CD4-positive, CD25-positive, alpha-beta regulatory T cell (primary cell): Measurements from ENCODE around the gene SAMHD1. TPM values are rescaled to one million over a fixed set of nuclear protein-coding genes. Genes with fewer than 3 reads are reported as not detected.
A peak's percentile ranks its signal among the peaks of the same experiment; 100 is the strongest.
"Not testable (repeated sequence)": the region's sequence is repeated elsewhere in the genome, so short reads cannot be mapped to it uniquely, and the experiment has no call there.

ENCODE experiments used
- ATAC-seq, 2 donors: fragments of 150-1000 bp; cut with Tn5 transposase; one replicate each; pipeline ENCODE4 v1.10.0; 2021; ENCODE audit warnings: low read depth in 2 of 2, moderate number of reproducible peaks in 2 of 2, moderate library complexity in 1 of 2
- DNase-seq, 3 donors: peaks; one replicate each; pipeline versions ENCODE4 v3.0.0 to v3.0.0-alpha.2; 2012 to 2022; ENCODE audit warnings: mixed read lengths in 1 of 3
- H3K27ac ChIP-seq: one replicate; pipeline ENCODE4 v1.7.0; 2013; ENCODE audit warnings: mild to moderate bottlenecking, low read length; ENCODE audit not compliant: insufficient read depth, poor library complexity, severe bottlenecking
- H3K27me3 ChIP-seq: one replicate; pipeline ENCODE4 v1.7.0; 2013; ENCODE audit warnings: low read length; ENCODE audit not compliant: control insufficient read depth, insufficient read depth
- H3K36me3 ChIP-seq: one replicate; pipeline ENCODE4 v1.7.0; 2013; ENCODE audit warnings: mild to moderate bottlenecking, low read length, moderate library complexity; ENCODE audit not compliant: control insufficient read depth, insufficient read depth
- H3K4me1 ChIP-seq: 2 replicates; pipeline ENCODE4 v1.7.0; 2013; ENCODE audit warnings: mild to moderate bottlenecking, low read length; ENCODE audit not compliant: insufficient read depth, control insufficient read depth, poor library complexity, severe bottlenecking
- H3K4me3 ChIP-seq: one replicate; pipeline ENCODE4 v1.7.0; 2013; ENCODE audit warnings: low read depth, mild to moderate bottlenecking, low read length, moderate library complexity
- H3K9me3 ChIP-seq, 2 experiments: 1 replicate in 1 of 2; 2 replicates in 1 of 2; pipeline ENCODE4 v1.7.0; 2013; ENCODE audit warnings: low read length in 2 of 2, mild to moderate bottlenecking in 1 of 2, moderate library complexity in 1 of 2; ENCODE audit not compliant: control insufficient read depth in 2 of 2
- H3K27ac Mint-ChIP-seq, 3 donors: one replicate each; pipeline ENCODE4 v1.8.0; 2020 to 2022; ENCODE audit warnings: mild to moderate bottlenecking in 3 of 3, mixed read lengths in 3 of 3, moderate library complexity in 2 of 3
- H3K27me3 Mint-ChIP-seq: one replicate; pipeline ENCODE4 v1.8.0; 2022; ENCODE audit warnings: mild to moderate bottlenecking, mixed read lengths
- H3K36me3 Mint-ChIP-seq: one replicate; pipeline ENCODE4 v1.8.0; 2020; ENCODE audit warnings: mixed read lengths
- H3K4me1 Mint-ChIP-seq, 4 donors: one replicate each; pipeline ENCODE4 v1.8.0; 2020 to 2022; ENCODE audit warnings: mixed read lengths in 4 of 4, mild to moderate bottlenecking in 1 of 4
- H3K4me3 Mint-ChIP-seq, 4 donors: one replicate each; pipeline ENCODE4 v1.8.0; 2020 to 2022; ENCODE audit warnings: mild to moderate bottlenecking in 4 of 4, mixed read lengths in 4 of 4, moderate library complexity in 3 of 4
- H3K9me3 Mint-ChIP-seq, 7 donors: one replicate each; pipeline ENCODE4 v1.8.0; 2020 to 2022; ENCODE audit warnings: mixed read lengths in 7 of 7, mild to moderate bottlenecking in 3 of 7, moderate library complexity in 2 of 7
- polyA plus RNA-seq, 4 donors: library from polyadenylated mRNA; unstranded; fragments of 300-500 nt; fragmentation: Illumina TruSeq; gene quantifications; one replicate each; pipeline ENCODE4 v1.2.3, GENCODE V29; 2021
- total RNA-seq: library from RNA; stranded (reverse); gene quantifications from one replicate; pipeline ENCODE4 v1.2.3, GENCODE V29; 2022

The SAMHD1 gene
- total and polyA plus RNA-seq, 5 donors from 2014 or later = 327 to 723 (median 416) TPM

DNA sequence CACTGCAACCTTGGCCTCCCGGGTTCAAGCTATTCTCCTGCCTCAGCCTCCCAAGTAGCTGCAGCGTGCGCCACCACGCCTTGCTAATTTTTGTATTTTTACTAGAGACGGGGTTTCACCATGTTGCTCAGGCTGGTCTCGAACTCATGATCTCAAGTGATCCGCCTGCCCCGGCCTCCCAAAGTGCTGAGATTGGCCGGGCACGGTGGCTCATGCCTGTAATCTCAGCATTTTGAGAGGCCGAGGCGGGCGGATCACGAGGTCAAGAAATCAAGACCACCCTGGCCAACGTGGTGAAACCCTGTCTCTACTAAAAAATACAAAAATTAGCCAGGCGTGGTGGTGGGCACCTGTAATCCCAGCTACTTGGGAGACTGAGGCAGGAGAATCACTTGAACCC lies 17.9 kb downstream of the SAMHD1 start:
- not testable (repeated sequence) for H3K9me3 ChIP-seq, DNase-seq, H3K9me3 Mint-ChIP-seq, H3K4me3 ChIP-seq, H3K27me3 Mint-ChIP-seq, H3K27me3 ChIP-seq, ATAC-seq, H3K4me3 Mint-ChIP-seq
- Histone ChIP-seq H3K36me3 (peaks cover 90% of the 10 kb centered on the region), H3K27ac (peak overlapping the region; percentile 57), H3K4me1 (peaks cover 69% of the 10 kb centered on the region)
- Mint-ChIP-seq H3K4me1 (peaks cover 14 to 87% (median 48%) of the 10 kb centered on the region in 4 donors), H3K27ac (peak overlapping the region in 1 of 3 donors; percentile 96), H3K36me3 (peaks cover 63% of the 10 kb centered on the region)

DNA sequence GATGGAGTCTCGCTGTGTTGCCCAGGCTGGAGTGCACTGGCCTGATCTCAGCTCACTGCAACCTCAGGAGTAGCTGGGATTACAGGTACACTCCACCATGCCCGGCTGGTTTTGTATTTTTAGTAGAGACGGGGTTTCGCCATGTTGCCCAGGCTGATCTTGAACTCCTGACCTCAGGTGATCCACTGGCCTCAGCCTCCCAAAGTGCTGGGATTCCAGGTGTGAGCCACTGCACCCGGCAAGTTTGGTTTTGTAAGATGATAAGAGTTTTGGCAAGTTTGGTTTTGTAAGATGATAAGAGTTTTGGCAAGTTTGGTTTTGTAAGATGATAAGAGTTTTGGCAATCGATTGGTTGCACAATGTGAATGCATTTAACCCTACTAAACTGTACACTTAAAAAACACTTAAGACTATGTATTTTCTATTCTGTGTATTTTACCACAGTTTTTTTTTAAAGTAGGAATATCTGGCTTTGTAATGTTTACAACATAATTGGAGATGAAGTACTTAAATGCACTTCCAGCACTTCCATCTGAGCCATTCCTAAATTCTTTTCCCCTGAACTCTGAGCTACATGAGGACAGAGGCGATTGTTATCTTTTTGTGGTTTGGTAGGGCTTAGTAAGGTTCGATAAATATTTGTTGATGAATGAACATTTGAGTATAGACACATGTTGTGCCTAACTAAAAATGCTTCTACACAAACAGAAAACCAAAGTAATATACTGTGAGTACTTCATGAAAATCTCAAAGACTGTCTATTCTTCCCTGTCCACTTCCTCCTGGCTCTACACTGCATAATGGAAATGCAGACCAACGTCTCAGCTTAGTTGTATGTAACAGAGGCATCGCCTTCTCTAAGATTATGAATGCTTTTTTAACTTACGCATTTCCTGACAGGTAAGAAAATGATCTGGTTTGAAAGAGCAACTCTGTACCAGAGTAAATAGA lies 18.8 kb downstream of the SAMHD1 start:
- Histone ChIP-seq H3K36me3 (peaks cover 87% of the 10 kb centered on the region), H3K27ac (peak overlapping the region; percentile 57), H3K4me3 (peak overlapping the region; percentile 23), H3K27me3 (no peaks in the 10 kb centered on the region), H3K9me3 (no peaks in the 10 kb centered on the region), H3K4me1 (peaks cover 61% of the 10 kb centered on the region)
- H3K4me1 Mint-ChIP-seq = peaks cover 14 to 87% (median 47%) of the 10 kb centered on the region in 4 donors
- H3K9me3 Mint-ChIP-seq = no peaks in the 10 kb centered on the region
- H3K27ac Mint-ChIP-seq = peak overlapping the region; percentile 86 to 96 (median 95)
- DNase-seq (no peak), ATAC-seq (no peak)
- H3K36me3 Mint-ChIP-seq = peaks cover 64% of the 10 kb centered on the region
- peak overlapping the region; percentile 33 to 85 (median 65) for H3K4me3 Mint-ChIP-seq
- no peaks in the 10 kb centered on the region for H3K27me3 Mint-ChIP-seq

DNA sequence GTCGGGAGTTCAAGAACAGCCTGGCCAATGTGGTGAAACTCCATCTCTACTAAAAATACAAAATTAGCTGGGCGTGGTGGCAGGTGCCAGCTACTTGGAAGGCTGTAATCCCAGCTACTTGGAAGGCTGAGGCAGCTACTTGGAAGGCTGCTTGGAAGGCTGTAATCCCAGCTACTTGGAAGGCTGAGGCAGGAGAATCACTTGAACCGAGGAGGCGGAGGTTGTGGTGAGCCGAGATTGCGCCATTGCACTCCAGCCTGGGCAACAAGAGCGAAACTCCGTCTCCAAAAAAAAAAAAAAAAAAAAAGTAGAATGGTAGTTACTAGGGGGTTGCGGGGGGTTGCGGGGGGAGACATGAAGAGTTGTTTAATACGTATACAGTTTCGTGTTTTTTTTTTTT lies 19.4 kb downstream of the SAMHD1 start:
- H3K27me3 ChIP-seq, ATAC-seq, H3K9me3 ChIP-seq, H3K27me3 Mint-ChIP-seq, H3K9me3 Mint-ChIP-seq, DNase-seq, H3K4me3 ChIP-seq: not testable (repeated sequence)
- H3K4me1 ChIP-seq = peaks cover 54% of the 10 kb centered on the region
- peaks cover 10 to 83% (median 41%) of the 10 kb centered on the region in 4 donors for H3K4me1 Mint-ChIP-seq
- peak overlapping the region; percentile 86 to 96 (median 95) for H3K27ac Mint-ChIP-seq
- peak overlapping the region; percentile 62 to 88 (median 70) for H3K4me3 Mint-ChIP-seq
- peaks cover 59% of the 10 kb centered on the region for H3K36me3 Mint-ChIP-seq
- H3K36me3 ChIP-seq = peaks cover 87% of the 10 kb centered on the region
- H3K27ac ChIP-seq = peak overlapping the region; percentile 75

DNA sequence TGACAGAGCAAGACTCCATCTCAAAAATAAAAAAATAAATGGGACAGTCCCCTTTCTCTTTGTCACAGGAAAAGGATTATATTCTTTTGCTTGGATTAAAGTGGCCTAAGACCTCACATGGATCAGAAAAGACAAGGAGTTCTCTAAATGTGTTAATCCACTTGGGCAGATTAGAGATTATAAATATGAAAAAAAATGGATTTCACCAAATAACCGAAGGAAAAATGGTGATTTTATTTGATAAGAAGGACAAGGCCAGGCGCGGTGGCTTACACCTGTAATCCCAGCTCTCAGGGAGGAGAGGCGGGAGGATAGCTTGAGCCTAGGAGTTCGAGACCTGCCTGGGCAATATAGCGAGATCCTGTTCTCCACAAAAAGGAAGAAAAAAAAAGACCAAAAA lies 21.8 kb downstream of the SAMHD1 start:
- Mint-ChIP-seq H3K4me1 (peaks cover 25 to 84% (median 52%) of the 10 kb centered on the region in 4 donors), H3K27me3 (no peaks in the 10 kb centered on the region), H3K27ac (peak overlapping the region; percentile 96 to 97 (median 97)), H3K9me3 (no peaks in the 10 kb centered on the region), H3K4me3 (peak overlapping the region in 3 of 4 donors; percentile 79 to 89 (median 86)), H3K36me3 (peaks cover 67% of the 10 kb centered on the region)
- Histone ChIP-seq H3K4me3 (no peak overlapping the region), H3K9me3 (no peaks in the 10 kb centered on the region), H3K36me3 (peaks cover 86% of the 10 kb centered on the region), H3K27me3 (no peaks in the 10 kb centered on the region), H3K27ac (peak overlapping the region; percentile 75), H3K4me1 (peaks cover 56% of the 10 kb centered on the region)
- DNase-seq (no peak), ATAC-seq (no peak)

DNA sequence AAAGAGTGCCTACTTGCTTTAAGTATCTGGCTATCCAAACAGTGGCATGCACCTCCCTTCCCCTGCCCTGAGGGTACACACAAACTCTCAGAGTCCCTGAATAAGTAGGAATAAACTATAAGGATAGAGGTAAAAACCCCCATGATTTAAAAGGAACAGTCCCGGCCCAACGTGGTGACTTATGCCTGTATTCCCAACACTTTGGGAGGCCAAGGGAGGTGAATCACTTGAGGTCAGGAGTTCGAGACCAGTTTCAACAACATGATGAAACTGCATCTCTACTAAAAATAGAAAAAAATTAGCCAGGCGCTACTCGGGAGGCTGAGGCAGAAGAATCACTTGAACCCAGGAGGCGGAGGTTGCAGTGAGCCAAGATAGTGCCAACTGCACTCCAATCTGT lies 22.2 kb downstream of the SAMHD1 start:
- H3K27ac ChIP-seq = peak overlapping the region; percentile 75
- Mint-ChIP-seq H3K36me3 (peaks cover 70% of the 10 kb centered on the region), H3K9me3 (no peaks in the 10 kb centered on the region), H3K4me3 (peak overlapping the region in 3 of 4 donors; percentile 17 to 89 (median 26)), H3K4me1 (peaks cover 29 to 86% (median 55%) of the 10 kb centered on the region in 4 donors), H3K27ac (peak overlapping the region; percentile 96 to 97 (median 97)), H3K27me3 (no peaks in the 10 kb centered on the region)
- no peak for ATAC-seq
- no peaks in the 10 kb centered on the region for H3K27me3 ChIP-seq
- H3K4me1 ChIP-seq = peaks cover 58% of the 10 kb centered on the region
- DNase-seq = no peak
- no peaks in the 10 kb centered on the region for H3K9me3 ChIP-seq
- peaks cover 87% of the 10 kb centered on the region for H3K36me3 ChIP-seq
- H3K4me3 ChIP-seq = no peak overlapping the region

DNA sequence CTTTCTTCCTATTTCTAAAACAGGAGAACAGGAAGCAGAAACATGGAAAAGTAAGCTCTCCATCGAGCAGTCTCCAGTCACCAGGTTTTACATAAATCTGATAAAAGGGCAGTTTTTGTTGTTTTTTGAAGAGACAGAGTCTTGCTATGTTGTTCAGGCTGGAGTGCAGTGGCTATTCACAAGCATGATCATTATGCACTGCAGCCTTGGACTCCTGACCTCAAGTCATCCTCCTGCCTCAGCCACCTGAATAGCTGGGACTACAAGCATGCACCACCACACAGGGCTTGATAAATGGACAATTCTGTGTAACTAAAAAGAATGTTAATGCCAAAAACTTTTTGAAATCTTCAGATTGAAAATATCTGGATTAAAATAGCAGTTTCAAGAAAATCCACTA lies 23.8 kb downstream of the SAMHD1 start:
- Histone ChIP-seq H3K4me1 (peaks cover 58% of the 10 kb centered on the region), H3K9me3 (no peaks in the 10 kb centered on the region), H3K27ac (peak overlapping the region; percentile 35), H3K27me3 (no peaks in the 10 kb centered on the region), H3K4me3 (no peak overlapping the region), H3K36me3 (peaks cover 88% of the 10 kb centered on the region)
- Mint-ChIP-seq H3K4me3 (peak overlapping the region in 2 of 4 donors; percentile 26 to 28), H3K4me1 (peaks cover 29 to 87% (median 54%) of the 10 kb centered on the region in 4 donors), H3K27me3 (no peaks in the 10 kb centered on the region), H3K27ac (peak overlapping the region in 2 of 3 donors; percentile 67 to 88), H3K36me3 (peaks cover 67% of the 10 kb centered on the region), H3K9me3 (no peaks in the 10 kb centered on the region)
- no peak for DNase-seq
- ATAC-seq = no peak

DNA sequence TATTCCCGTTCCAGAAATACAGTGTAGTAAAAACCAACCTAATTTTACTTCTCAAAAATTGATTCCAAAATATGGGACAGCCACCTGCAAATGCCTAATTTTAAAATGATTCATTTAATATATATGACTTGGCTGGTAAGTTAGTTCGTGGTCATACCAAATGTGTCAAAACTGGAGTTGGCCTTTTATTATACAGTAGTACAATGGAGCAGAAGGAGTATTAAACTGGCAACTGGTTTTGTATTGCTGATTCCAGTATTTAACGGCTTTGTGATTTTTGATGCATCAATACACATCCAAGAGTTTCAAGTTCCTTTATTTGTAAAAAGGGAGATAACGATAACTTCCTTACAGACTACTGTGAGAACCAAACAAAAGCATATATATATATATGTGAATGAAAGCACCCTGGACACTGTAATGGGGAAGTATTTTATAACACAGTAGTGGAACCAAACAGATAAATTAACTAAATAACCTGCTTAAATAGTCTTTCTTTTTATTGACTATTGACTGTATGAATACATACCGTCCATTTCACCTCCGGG lies 24.8 kb downstream of the SAMHD1 start:
- peaks cover 62% of the 10 kb centered on the region for H3K36me3 Mint-ChIP-seq
- peak overlapping the region in 2 of 4 donors; percentile 25 to 38 for H3K4me3 Mint-ChIP-seq
- no peaks in the 10 kb centered on the region for H3K27me3 Mint-ChIP-seq
- peaks cover 63% of the 10 kb centered on the region for H3K4me1 ChIP-seq
- DNase-seq = no peak
- peaks cover 29 to 85% (median 50%) of the 10 kb centered on the region in 4 donors for H3K4me1 Mint-ChIP-seq
- peak overlapping the region; percentile 15 for H3K27ac ChIP-seq
- peaks cover 88% of the 10 kb centered on the region for H3K36me3 ChIP-seq
- ATAC-seq = no peak
- H3K27ac Mint-ChIP-seq = peak overlapping the region; percentile 26 to 78 (median 68)
- H3K9me3 ChIP-seq = no peaks in the 10 kb centered on the region
- H3K27me3 ChIP-seq = no peaks in the 10 kb centered on the region
- H3K4me3 ChIP-seq = no peak overlapping the region
- no peaks in the 10 kb centered on the region for H3K9me3 Mint-ChIP-seq
